ENCODE data around the gene LONRF2.

DNA sequence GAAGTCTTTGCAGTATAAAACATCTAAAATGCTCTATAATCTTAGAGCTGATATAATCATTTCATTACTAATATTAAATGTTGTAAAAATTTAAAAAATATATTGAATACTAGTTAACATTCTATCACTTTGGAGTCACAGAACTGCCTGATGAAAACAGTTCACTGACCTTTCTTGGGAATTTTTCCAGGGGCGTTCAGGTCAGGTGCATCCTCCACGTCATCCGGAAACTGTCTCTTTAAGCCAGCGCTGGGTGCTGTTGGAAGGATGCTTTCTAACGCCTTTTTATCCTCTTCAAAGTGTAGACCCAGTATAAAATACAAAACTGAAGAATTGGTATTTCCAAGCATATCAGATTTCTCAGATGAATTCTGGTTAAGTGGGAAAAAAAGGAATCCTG is 22.8 kb downstream of the LONRF2 start:
- no peak for TF ChIP-seq SP1 (CRISPR knock-in tag; conservative IDR thresholded peaks at IDR 0.05)
- TF ChIP-seq CTCF (IDR thresholded peaks at IDR 0.05): no peak
- no peak for TF ChIP-seq CDX4 (CRISPR knock-in tag; IDR thresholded peaks at IDR 0.05; ENCODE audit: borderline replicate concordance)
- no peak for TF ChIP-seq TEAD4 (CRISPR knock-in tag; IDR thresholded peaks at IDR 0.05)
- no peak for TF ChIP-seq FOXP4 (CRISPR knock-in tag; IDR thresholded peaks at IDR 0.05)
- no peak for TF ChIP-seq SMAD4 (CRISPR knock-in tag; IDR thresholded peaks at IDR 0.05)
- no peak for TF ChIP-seq ELF4 (CRISPR knock-in tag; IDR thresholded peaks at IDR 0.05; ENCODE audit: low read depth)
- TF ChIP-seq, protein P1, sequence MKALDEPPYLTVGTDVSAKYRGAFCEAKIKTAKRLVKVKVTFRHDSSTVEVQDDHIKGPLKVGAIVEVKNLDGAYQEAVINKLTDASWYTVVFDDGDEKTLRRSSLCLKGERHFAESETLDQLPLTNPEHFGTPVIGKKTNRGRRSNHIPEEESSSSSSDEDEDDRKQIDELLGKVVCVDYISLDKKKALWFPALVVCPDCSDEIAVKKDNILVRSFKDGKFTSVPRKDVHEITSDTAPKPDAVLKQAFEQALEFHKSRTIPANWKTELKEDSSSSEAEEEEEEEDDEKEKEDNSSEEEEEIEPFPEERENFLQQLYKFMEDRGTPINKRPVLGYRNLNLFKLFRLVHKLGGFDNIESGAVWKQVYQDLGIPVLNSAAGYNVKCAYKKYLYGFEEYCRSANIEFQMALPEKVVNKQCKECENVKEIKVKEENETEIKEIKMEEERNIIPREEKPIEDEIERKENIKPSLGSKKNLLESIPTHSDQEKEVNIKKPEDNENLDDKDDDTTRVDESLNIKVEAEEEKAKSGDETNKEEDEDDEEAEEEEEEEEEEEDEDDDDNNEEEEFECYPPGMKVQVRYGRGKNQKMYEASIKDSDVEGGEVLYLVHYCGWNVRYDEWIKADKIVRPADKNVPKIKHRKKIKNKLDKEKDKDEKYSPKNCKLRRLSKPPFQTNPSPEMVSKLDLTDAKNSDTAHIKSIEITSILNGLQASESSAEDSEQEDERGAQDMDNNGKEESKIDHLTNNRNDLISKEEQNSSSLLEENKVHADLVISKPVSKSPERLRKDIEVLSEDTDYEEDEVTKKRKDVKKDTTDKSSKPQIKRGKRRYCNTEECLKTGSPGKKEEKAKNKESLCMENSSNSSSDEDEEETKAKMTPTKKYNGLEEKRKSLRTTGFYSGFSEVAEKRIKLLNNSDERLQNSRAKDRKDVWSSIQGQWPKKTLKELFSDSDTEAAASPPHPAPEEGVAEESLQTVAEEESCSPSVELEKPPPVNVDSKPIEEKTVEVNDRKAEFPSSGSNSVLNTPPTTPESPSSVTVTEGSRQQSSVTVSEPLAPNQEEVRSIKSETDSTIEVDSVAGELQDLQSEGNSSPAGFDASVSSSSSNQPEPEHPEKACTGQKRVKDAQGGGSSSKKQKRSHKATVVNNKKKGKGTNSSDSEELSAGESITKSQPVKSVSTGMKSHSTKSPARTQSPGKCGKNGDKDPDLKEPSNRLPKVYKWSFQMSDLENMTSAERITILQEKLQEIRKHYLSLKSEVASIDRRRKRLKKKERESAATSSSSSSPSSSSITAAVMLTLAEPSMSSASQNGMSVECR (CRISPR knock-in tag; IDR thresholded peaks at IDR 0.05; ENCODE audit: borderline replicate concordance): no peak
- no peak for TF ChIP-seq NFE2L1 (CRISPR knock-in tag; IDR thresholded peaks at IDR 0.05)
- no peak for TF ChIP-seq PREB (CRISPR knock-in tag; IDR thresholded peaks at IDR 0.05; ENCODE audit: borderline replicate concordance)
- TF ChIP-seq ZNF121 (CRISPR knock-in tag; IDR thresholded peaks at IDR 0.05): no peak
- no peak for TF ChIP-seq TCF7 (CRISPR knock-in tag; IDR thresholded peaks at IDR 0.05; ENCODE audit: low read depth)
- no peak for TF ChIP-seq ESRRA (CRISPR knock-in tag; IDR thresholded peaks at IDR 0.05; ENCODE audit: borderline replicate concordance)

Data from WTC11 (cell line).